ENCODE results near the gene KCNG2.

- TF ChIP-seq CTCF (IDR thresholded peaks at IDR 0.05), result no peak
- no peak for TF ChIP-seq POLR2A (IDR thresholded peaks at IDR 0.05)
Observed at GRCh38 chr18:79852561-79853302, 55.0 kb downstream of the KCNG2 start.
